GM21576 (cell line): ENCODE measurements around the gene PDE8A.
"Not testable (repeated sequence)": the region's sequence is repeated elsewhere in the genome, so short reads cannot be mapped to it uniquely, and the experiment has no call there.

Source experiments
- ATAC-seq: cut with Tn5 transposase; IDR thresholded peaks from one replicate; pipeline ENCODE4 v1.9.1; 2021; ENCODE audit warnings: mild to moderate bottlenecking, moderate library complexity; ENCODE audit not compliant: unreplicated experiment

Gene PDE8A

DNA sequence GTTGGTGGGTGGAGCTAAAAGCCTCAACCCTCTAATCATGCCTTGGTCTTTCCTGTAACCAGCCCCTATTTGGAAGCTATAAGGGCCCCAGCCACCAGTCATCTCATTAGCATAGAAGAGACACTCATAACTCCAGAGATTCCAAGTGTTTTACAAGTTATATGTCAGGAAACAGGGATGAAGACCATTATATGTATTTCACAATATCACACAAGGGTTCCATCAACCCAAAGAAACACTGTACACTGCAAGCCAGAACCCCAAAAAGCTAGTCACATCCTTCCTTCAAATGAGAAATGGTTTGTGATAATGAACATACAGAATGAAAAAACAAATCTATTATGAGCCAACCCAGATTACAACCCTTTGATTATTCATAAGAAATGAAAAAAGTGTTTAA, 175.7 kb downstream of the PDE8A start:
- ATAC-seq, result no peak

DNA sequence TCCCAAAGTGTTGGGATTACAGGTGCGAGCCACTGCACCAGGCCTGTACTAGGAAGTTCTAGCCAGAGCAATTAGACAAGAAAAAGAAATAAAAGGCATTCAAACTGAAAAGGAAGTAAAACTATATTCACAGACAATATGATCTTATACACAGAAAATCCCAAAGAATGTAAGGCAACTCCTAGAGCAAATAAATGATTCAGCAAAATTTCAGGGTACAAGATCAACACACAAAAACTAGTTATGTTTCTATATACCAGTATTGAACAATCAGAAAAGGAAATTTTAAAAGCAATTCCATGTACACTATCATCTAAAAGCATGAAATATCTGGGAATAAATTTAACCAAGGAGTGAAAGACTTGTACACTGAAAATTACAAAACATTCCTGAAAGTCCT, 180.6 kb downstream of the PDE8A start:
- no peak for ATAC-seq

DNA sequence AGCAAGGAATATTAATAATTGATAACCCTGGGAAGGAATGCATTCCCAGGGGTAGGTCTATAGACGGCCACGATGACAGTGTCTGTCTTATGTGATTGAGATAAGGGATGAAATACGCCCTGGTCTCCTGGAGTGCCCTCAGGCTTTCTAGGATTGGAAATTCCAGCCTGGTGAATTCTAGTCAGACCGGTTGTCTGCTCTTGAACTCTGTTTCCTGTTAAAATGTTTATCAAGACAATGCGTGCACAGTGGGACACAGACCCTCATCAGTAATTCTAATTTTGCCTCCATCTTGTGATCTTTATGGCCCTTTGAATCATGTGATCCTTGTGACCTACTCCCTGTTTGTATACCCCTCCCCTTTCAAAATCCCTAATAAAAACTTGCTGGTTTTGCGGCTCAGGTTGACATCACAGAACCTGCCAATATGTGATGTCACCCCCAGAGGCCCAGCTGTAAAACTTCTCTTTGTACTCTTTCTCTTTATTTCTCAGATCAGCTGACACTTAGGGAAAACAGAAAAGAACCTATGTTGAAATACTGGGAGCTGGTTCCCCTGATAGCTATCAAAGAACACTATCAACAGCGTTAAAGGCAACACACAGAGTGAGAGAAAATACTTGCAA, 183.3 kb downstream of the PDE8A start:
- ATAC-seq, result no peak

DNA sequence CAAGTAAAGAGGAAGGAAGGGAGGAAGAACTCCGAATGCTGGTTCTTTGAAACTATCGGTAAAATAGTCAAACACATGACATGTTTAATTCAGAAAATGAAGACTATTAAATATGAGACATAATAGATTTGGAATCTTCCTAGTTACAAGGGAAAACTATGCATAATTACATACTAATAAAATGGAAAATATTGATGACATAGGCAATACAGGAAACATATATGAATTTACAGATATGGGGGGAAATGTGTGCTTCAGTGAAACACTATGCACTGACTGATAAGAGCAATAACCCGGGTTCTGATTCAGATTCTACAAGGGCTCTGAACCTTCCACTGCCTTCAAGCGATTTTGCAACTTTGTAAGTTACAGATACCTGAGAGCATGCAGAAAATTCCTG, 185.9 kb downstream of the PDE8A start:
- ATAC-seq, result no peak

DNA sequence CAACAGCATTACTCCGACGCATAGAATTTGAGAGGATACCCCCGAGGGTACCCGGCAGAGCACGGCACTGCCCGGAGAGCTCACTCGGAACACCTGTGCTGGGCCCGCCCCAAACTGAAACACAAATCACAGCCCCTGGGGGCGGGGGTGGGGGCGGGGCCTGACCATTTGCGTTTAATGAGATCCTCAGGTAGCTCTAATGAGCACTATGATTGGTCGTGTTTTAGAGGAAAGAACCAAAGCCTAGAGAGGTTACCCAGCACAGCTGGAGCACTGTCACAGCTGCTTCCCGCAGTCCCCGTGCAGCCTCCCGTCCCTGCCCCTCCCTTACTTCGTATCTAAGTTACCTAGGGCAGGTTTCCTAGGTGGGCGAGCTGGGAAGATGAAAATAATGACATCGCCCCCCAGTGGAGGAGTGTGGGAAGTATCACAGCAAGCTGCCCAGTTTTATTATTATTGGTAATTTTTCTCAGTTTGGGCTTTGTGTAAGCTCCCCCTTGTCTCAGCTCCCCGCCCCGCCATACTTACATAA, 187.1 kb downstream of the PDE8A start:
- ATAC-seq, result no peak

DNA sequence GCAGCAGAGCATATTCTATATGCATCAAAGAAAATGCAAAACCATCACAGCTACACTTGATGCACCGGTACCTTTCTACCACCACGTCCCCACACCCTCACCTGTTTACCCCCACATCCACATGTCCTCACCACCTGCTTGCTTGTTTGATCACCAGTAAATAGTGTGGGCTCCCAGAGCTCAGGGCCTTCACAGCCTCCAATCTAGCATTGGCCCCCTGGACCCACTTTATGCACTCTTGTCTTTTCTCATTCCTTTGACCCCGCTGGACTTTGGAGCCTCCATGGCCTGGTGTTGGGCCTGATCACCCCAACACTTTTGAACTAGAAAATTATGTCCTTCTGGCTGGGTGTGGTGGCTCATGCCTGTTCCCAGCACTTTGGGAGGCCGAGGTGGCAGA, 190.1 kb downstream of the PDE8A start:
- no peak for ATAC-seq

DNA sequence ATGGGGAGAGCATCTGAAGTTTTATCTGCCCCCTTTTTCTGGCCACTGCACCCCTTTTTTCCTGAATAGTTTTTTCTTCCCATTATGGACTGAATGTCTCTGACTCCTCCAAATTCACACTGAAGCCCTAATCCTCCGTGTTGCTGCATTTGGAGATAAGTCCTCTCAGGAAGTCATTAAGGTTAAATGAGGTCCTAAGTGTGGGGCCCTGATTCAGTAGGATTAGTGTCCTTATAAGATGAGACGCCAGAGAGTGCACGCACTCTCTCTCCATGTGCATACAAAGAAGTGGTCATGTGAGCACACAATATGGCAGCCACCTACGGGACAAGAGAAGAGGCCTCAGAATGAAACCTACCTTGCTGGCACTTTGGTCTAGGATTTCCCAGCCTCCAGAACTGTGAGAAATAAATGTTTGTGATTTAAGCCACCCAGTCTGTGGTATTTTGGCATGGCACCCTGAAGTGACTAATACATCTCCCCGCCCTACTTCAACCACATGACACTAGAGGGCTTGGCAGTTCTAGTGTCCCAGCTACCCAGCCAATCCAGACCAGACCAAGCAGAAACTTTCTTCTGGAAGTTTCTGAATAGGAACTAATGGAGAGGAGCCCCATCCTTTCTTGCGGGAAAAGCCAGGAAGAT, 191.3 kb downstream of the PDE8A start:
- ATAC-seq, result no peak

DNA sequence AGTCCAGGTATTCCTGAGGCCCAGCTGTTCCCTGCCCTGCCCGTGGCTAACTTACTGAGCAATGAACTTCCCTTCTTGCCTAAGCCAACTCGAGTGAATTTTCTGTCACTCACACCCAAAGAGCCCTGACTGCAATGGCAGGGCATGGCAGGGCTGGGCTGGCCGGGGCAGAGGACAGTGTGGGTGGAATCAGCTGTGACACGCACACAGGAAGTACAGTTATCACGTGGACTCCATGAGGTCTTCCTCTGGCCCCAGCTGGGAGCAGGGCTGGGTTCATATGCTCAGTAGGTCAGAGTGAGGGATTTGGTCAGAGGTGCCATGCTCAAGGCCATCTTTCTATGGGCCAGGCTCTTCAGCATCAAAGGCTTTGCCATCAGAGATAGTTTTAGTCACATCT, 192.0 kb downstream of the PDE8A start:
- ATAC-seq, result not testable (repeated sequence)

DNA sequence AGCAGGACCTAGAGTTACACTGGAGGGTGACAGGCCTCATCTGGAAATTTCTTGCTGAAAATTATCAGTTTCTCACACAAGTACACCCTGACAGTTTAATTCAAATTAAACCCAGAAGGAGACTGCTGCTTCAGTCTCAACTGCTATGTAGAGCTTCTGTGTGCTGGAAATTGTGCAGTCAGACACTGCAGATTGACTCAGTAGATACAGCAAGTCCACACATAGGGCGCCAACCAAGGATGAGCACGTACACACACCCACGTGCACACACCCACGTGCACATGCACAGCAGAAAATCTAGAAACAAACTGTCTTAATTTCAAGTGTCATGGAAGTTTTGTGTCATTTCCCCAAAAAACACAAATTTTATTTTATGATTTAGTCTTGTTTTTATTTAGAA, 192.9 kb downstream of the PDE8A start:
- ATAC-seq, result no peak

DNA sequence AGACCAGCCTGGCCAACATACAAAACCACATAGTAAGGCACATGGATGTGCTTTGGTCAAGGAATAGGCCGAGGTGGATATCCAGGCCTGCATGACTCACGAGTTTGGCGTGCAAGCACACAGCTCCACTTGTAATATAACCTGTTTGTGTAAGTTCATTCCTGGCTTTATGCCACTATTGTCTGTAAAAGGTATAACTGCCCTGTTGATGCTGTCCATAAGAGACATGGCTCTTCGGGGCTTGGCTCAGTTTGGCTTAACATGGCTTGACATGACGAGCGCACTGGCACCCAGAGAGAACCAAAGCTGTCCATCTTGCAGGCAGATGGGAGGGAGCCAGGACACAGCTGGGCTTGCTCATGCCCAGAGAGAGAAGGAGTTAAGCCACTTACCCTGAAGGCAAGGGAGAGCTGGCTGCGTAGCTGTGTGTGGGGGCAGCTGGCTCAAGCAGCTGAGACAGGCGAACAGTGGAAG, 195.4 kb downstream of the PDE8A start:
- not testable (repeated sequence) for ATAC-seq

DNA sequence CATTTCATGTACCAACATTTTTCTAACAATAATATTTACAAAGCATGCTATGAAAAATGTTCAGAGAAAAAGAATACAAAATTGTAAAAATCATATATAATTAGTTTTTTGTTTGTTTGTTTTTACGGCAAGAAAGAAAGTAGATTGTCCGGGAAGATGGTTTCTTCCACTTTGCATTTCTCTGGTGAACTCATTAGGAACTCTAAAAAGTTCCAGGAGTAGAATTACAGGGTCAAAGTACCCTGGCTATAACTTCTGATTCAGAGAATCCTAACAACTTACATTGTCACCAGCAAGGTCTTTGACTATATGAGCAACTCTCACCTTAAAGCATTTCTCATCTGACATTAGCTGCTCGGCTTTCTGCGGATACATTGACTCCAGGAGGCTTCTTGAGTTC, 196.7 kb downstream of the PDE8A start:
- no peak for ATAC-seq

DNA sequence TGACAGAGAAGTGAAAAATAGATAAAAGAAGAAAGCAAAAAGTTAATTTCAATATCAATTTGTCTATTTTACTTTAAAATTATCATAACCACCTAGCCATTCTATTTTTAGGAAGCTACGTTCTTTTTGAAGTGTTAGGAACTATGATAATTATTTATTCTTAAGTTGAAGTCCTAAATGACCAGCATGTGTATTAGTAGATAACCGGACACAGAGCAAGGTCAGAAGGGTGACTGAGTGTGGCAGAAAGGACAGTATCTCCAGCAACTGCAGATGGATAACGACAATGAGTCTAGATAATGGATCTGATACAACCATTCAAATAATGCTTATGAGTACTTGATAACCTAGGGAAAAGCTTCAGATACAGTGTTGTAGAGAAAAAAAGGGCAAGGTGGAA, 198.0 kb downstream of the PDE8A start:
- ATAC-seq, result no peak

DNA sequence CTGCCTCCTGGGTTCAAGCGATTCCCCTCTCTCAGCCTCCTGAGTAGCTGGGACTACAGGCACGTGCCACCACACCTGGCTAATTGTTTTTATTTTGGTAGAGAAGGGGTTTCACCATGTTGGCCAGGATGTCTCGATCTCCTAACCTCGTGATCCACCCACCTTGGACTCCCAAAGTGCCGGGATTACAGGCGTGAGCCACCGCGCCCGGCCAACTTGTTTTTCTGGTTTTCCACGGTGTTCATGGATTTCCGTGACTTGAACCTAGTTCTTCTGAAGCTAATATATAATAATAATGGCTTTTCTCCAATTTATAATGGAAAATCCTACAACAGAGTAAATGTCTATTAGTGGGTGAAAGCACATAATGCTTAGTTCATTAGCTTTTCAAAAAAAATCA, 203.7 kb downstream of the PDE8A start:
- not testable (repeated sequence) for ATAC-seq

DNA sequence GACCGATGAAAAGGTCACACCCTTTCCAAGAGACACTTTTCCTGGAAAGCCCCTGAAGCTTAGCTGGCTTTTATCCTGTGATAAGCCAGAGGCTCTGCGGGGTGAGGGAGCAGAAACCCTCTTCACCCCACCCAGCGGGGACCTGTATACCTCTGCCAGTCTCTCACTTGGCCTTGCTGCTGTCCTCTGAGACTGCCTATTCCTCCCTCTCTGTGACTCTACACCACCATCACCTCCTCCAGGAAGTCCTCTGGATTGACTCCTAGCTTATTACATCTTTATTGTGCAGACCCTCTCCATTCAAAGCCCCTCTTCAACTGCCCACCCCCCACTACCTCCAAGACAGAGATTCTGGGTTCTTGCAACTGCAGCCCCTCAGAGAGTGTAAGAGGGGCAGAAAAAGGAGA, 206.5 kb downstream of the PDE8A start:
- not testable (repeated sequence) for ATAC-seq
